Heart left ventricle (tissue), 16 donors: ENCODE data around the gene ANKK1. TPM values are rescaled to one million over a fixed set of nuclear protein-coding genes. Genes with fewer than 3 reads are reported as not detected.

ENCODE experiments used
- ATAC-seq, 4 donors: fragments of 200-7000 bp; cut with Tn5 transposase; one replicate each; pipeline ENCODE4 v1.9.1; 2020 to 2022; ENCODE audit warnings: moderate library complexity in 4 of 4, mild to moderate bottlenecking in 3 of 4, moderate number of reproducible peaks in 1 of 4
- DNase-seq, 5 donors: peaks; one replicate each; pipeline ENCODE4 v3.0.0-alpha.2; 2020
- H3K27ac ChIP-seq, 12 donors: fragments of 200-600 bp; sonication (generic) in 4 of 12; one replicate each; pipeline versions ENCODE4 v1.5.0 to v1.8.0; 2016 to 2022; ENCODE audit warnings: mild to moderate bottlenecking in 2 of 12
- H3K27me3 ChIP-seq, 9 donors: fragments of 200-600 bp; sonication (generic) in 2 of 9; one replicate each; pipeline versions ENCODE4 v1.5.1 to v1.8.0; 2016 to 2022; ENCODE audit warnings: mild to moderate bottlenecking in 3 of 9
- H3K36me3 ChIP-seq, 9 donors: fragments of 200-600 bp; sonication (generic) in 2 of 9; one replicate each; pipeline versions ENCODE4 v1.5.0 to v1.8.0; 2018 to 2022; ENCODE audit warnings: mild to moderate bottlenecking in 2 of 9
- H3K4me1 ChIP-seq, 12 donors: fragments of 200-600 bp; sonication (generic) in 4 of 12; one replicate each; pipeline versions ENCODE4 v1.5.0 to v1.8.0; 2016 to 2022; ENCODE audit warnings: mild to moderate bottlenecking in 3 of 12
- H3K4me3 ChIP-seq, 12 donors: fragments of 200-600 bp; sonication (generic) in 4 of 12; one replicate each; pipeline versions ENCODE4 v1.5.0 to v1.8.0; 2017 to 2022; ENCODE audit warnings: mild to moderate bottlenecking in 9 of 12, moderate library complexity in 4 of 12
- H3K9me3 ChIP-seq, 12 donors: fragments of 200-600 bp; sonication (generic) in 4 of 12; one replicate each; pipeline versions ENCODE4 v1.5.0 to v1.8.0; 2016 to 2022; ENCODE audit warnings: mild to moderate bottlenecking in 1 of 12
- CTCF ChIP-seq, 12 donors: fragments of 200-600 bp; sonication (generic) in 4 of 12; IDR thresholded peaks; one replicate each; pipeline versions ENCODE4 v1.5.0 to v1.8.0; 2018 to 2022; ENCODE audit warnings: antibody characterized with exemption in 12 of 12, mild to moderate bottlenecking in 5 of 12
- POLR2A ChIP-seq, 2 donors: fragments of 450-650 bp; IDR thresholded peaks; one replicate each; pipeline ENCODE4 v1.6.1; 2017; ENCODE audit warnings: antibody characterized with exemption in 2 of 2, mild to moderate bottlenecking in 2 of 2, moderate library complexity in 2 of 2
- WGBS, 4 donors: extraction: QIAGEN DNeasy Blood & Tissue Kit in 2 of 4; methylation state at CpG; one replicate each; pipeline versions ENCODE4 v1.1.5 to v1.1.7; 2013 to 2018; 5-methylcytosine and 5-hydroxymethylcytosine counted together
- intact Hi-C, 10 donors: fragments of 100-400 bp; cut with DNase I; formaldehyde crosslinking; loops; one replicate each; pipeline versions ENCODE4 v1.11.1 to v1.14.2; 2022
- polyA plus RNA-seq, 2 donors: library from polyadenylated mRNA; stranded (reverse); fragments of 200-250 nt; gene quantifications; one replicate each; pipeline ENCODE4 v1.2.3, GENCODE V29; 2013
- total RNA-seq, 9 donors: library from RNA; depleted of rRNA in 2 of 9; stranded (reverse); fragments of >200 nt in 2 of 9; fragmentation: NEBNext Ultra II Directional in 3 of 9; extraction: Animal tissue kit (Norgen Biotek cat#: 25700) in 3 of 9; gene quantifications; one replicate each; pipeline versions ENCODE4 v1.1.0 to v1.2.4, GENCODE V29; 2016 to 2023
- donor health status: ischemic (EF 13 %, LVEDD 7.1; RV severe dilation, severe dysfunction).
- donor health status: healthy with polysubstance abuse.
- donor health status: DM: no; HTN: yes; CAD: no.
- donor health status: DM: no; HTN: no; CAD: no.
- donor health status: ischemic (EF 25% LVEDD 6.9; RV normal size, moderate dysfunction).
- donor health status: ischemic (EF 25% LVEDD 5.7; RV mildly dilated, moderate dysfunction).
- donor health status: healthy.
- donor health status: DM: yes; HTN: yes; CAD: no.
- donor health status: ischemic (EF 35%, LVEDD 5.7; RV mildly dilated, moderate dysfunction).
- donor health status: nonischemic (EF 11% LVEDD 7.7; RV severe dilation, severe dysfunction).
- donor health status: DM: yes; HTN: yes; CAD: no.
- donor health status: PGD.
- donor health status: ischemic (EF 29% LVEDD 5.4; RV normal size, mild dysfunction).
- donor health status: nonischemic (EF 23%, LVEDD 6.1; RV moderate dilation, normal function).

Gene ANKK1
- total and polyA plus RNA-seq, 11 donors, result 0.03 to 0.24 (median 0.10) TPM; not detected in 7

- Histone ChIP-seq H3K27me3 (peaks cover 0 to 17% (median under 1%) of the 10 kb centered on the region in 9 donors), H3K4me3 (no peak overlapping the region), H3K27ac (no peak overlapping the region), H3K9me3 (no peaks in the 10 kb centered on the region), H3K36me3 (no peaks in the 10 kb centered on the region), H3K4me1 (no peaks in the 10 kb centered on the region)
- ATAC-seq (no peak), DNase-seq (no peak)
- intact Hi-C loops, result no loop called here
- TF ChIP-seq CTCF (IDR thresholded peaks at IDR 0.05) (no peak), POLR2A (IDR thresholded peaks at IDR 0.05) (no peak)
- 73 to 86% (median 82%) methylated on average over 6 to 8 of the region's 8 CpGs for WGBS, 4 donors
Observed at GRCh38 chr11:113393501-113393985, 6.0 kb downstream of the ANKK1 start.

GRCh38 chr11:113394919-113395318, 7.3 kb downstream of the ANKK1 start:
- H3K27me3 ChIP-seq, result peaks cover 0 to 4% (median 0%) of the 10 kb centered on the region in 9 donors
- no peak for TF ChIP-seq POLR2A (IDR thresholded peaks at IDR 0.05)
- TF ChIP-seq CTCF (IDR thresholded peaks at IDR 0.05), result no peak

GRCh38 chr11:113395782-113396336, 8.3 kb downstream of the ANKK1 start:
- TF ChIP-seq POLR2A (IDR thresholded peaks at IDR 0.05) (no peak), CTCF (IDR thresholded peaks at IDR 0.05) (no peak)
- no peaks in the 10 kb centered on the region for H3K9me3 ChIP-seq
- H3K36me3 ChIP-seq, result no peaks in the 10 kb centered on the region
- 90 to 96% (median 95%) methylated on average over 8 to 9 of the region's 9 CpGs for WGBS, 4 donors
- H3K4me3 ChIP-seq, result no peak overlapping the region
- DNase-seq, result no peak
- intact Hi-C loops, result no loop called here
- ATAC-seq, result no peak
- H3K27me3 ChIP-seq, result no peaks in the 10 kb centered on the region
- H3K4me1 ChIP-seq, result no peaks in the 10 kb centered on the region
- H3K27ac ChIP-seq, result no peak overlapping the region

More at GRCh38 chr11:113394919-113395318, 7.3 kb downstream of the ANKK1 start:
- Histone ChIP-seq H3K27ac (no peak overlapping the region), H3K4me3 (no peak overlapping the region), H3K4me1 (no peaks in the 10 kb centered on the region), H3K36me3 (no peaks in the 10 kb centered on the region), H3K9me3 (no peaks in the 10 kb centered on the region)
- intact Hi-C loops, result no loop called here
- no peak for ATAC-seq
- 87 to 98% (median 92%) methylated on average over 7 to 11 of the region's 11 CpGs for WGBS, 4 donors
- DNase-seq, result peak in 1 of 5 donors; percentile 14

- no peak for TF ChIP-seq CTCF (IDR thresholded peaks at IDR 0.05)
- TF ChIP-seq POLR2A (IDR thresholded peaks at IDR 0.05), result no peak
- Histone ChIP-seq H3K27me3 (no peaks in the 10 kb centered on the region), H3K4me3 (no peak overlapping the region), H3K9me3 (no peaks in the 10 kb centered on the region), H3K27ac (no peak overlapping the region), H3K36me3 (no peaks in the 10 kb centered on the region), H3K4me1 (no peaks in the 10 kb centered on the region)
- DNase-seq (no peak), ATAC-seq (no peak)
- WGBS, 4 donors, result 17 to 50% (median 44%) methylated on average over 1 of the region's 1 CpG
- intact Hi-C loops, result no loop called here
Observed at GRCh38 chr11:113396690-113397089, 9.1 kb downstream of the ANKK1 start.
